SIG-M5 treated with dmso at 0.1 percent for 504 hours (cell line): ENCODE results near the gene PRR23E.
A peak's percentile ranks its signal among the peaks of the same experiment; 100 is the strongest.

Experiments used
- DNase-seq: peaks from one replicate; lab custom pipeline; 2025; ENCODE audit not compliant: unreplicated experiment; lab: John Stamatoyannopoulos, UW

PRR23E gene

GRCh38 chr3:127222163-127222562 is 29.2 kb downstream of the PRR23E start:
- no peak for DNase-seq

GRCh38 chr3:127222664-127223063 is 29.7 kb downstream of the PRR23E start:
- DNase-seq, result no peak

GRCh38 chr3:127224118-127224517 is 31.2 kb downstream of the PRR23E start:
- peak; percentile 14 for DNase-seq

- DNase-seq, result no peak
These were observed 33.5 kb downstream of the PRR23E start for GRCh38 chr3:127226457-127226856.

GRCh38 chr3:127226946-127227842 is 34.3 kb downstream of the PRR23E start:
- no peak for DNase-seq

GRCh38 chr3:127228866-127229265 is 35.9 kb downstream of the PRR23E start:
- DNase-seq, result no peak

GRCh38 chr3:127233371-127233770 is 40.4 kb downstream of the PRR23E start:
- no peak for DNase-seq

- no peak for DNase-seq
These were observed 41.8 kb downstream of the PRR23E start for GRCh38 chr3:127234778-127235177.

- DNase-seq, result no peak
These were observed 42.8 kb downstream of the PRR23E start for GRCh38 chr3:127235706-127236105.

- DNase-seq, result no peak
These were observed 44.9 kb downstream of the PRR23E start for GRCh38 chr3:127237835-127238234.

GRCh38 chr3:127238602-127239001 is 45.7 kb downstream of the PRR23E start:
- no peak for DNase-seq

- DNase-seq, result no peak
These were observed 54.4 kb downstream of the PRR23E start for GRCh38 chr3:127247292-127247691.
